ENCODE data around the gene TREM1.
A peak's percentile ranks its signal among the peaks of the same experiment; 100 is the strongest.

The TREM1 gene

GRCh38 chr6:41294214-41294872 lies 7.9 kb upstream of the TREM1 start:
- DNase-seq = peak; percentile 19

- DNase-seq = no peak
These were observed 5.2 kb upstream of the TREM1 start for GRCh38 chr6:41291717-41292116.

DNA sequence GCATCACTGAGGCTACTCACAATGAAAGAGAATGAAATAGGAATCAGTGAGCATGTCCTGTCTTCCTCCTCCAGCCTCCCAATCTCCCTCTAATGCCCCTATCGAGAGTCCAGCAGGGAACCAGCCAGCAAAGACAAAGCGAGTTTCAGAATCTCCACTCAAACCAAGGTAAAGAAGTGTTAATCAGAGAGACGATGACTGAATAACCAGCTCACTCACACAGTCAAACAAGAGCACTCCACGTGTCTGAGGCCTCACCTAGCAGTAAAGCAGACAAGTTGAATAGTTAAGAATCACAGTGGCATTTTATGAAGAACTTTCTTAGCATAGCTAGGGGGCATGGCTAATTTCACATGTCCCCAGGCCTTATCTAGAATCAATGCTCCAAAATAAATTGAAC lies 3.3 kb upstream of the TREM1 start:
- no peak for DNase-seq

- no peak for DNase-seq
These were observed 2.3 kb upstream of the TREM1 start for GRCh38 chr6:41288754-41289129.

GRCh38 chr6:41288030-41288753 lies 1.7 kb upstream of the TREM1 start:
- peak; percentile 98 for DNase-seq

DNA sequence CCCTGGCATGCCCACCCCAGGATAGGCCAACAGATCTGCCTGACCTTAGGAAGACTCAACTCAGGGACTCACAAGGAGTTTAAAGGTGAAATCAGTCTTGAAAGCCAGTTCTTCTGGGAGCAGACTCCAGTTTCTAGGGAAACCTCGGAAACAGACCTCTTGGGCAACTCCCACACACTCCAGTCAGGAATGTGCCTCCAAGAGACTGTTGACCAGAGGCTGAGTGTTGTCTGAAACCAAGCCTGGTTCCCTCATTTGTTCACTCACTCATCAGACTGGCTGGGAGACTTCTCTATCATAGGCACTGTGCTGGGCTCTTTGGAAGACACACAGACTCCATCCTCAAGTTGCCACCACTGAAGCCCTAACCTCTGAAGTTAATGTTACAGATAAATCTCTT lies 1.8 kb downstream of the TREM1 start:
- no peak for DNase-seq

DNA sequence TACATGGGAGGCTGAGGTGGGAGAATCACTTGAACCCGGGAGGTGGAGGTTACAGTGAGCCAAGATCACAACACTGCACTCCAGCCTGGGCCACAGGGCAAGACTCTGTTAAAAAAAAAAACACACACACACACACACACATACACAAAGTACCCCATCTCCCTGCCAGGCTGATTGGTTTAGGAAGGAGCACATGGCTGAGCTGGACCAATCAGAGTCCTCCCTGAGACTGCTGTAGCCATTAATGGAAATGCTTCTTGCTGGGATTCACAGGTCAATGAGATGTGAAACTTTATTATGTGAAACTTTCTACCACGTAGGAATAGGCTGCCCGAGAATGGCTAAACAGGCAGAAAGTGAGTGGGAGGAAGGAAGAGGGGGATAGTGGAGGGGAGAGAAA lies 2.9 kb downstream of the TREM1 start:
- no peak for DNase-seq

DNA sequence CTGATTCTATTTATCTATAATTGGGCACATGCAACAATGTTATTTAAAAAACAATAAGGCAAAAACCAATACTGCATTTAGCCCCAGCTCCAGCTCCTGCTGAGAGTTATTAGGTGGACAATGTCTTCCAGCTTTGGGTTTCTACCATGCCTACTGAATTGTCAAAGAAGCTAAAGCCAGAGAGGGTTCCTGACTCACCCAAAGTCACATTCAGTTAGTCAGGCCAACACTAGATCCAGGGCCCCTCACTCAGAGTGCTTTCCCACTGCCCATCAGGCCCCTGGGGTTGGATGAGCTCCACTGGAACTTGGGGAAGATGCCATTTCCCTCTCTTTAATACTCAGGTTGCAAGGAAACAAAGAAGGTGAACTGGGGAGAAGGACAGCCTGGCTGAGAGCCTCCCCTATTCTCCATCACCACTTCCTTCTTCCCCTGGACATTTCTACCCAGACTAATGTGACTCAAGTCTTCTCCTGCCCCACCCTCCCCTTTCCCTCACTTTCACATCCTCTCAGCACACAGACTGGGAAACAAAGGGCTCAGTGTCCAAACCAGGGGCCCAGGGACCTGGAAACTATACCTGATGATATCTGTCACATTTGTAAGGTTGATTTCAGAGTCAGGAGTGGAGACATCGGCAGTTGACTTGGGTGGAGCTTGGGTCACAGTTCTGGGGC lies 6.0 kb downstream of the TREM1 start:
- no peak for DNase-seq

GRCh38 chr6:41278699-41279405 lies 7.6 kb downstream of the TREM1 start:
- DNase-seq = peak; percentile 92

DNA sequence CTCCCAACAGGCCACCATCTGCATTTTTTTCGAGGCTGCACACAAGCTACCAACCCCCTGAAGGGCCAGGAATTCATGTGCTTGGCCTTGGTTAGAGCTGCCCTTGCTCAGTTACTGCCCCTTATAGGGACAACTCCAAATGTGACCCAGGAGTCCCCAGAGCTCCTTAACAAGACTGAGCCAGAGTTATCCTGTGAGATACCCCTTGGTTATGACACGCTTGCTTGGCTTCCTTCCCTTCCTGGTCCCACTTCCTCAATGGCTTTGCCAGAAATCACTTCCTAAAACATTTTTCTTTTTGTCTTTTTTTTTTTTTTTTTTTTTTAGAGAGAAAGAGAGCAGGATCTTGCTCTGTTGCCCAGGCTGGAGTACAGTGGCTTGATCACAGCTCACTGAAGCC lies 8.9 kb downstream of the TREM1 start:
- no peak for DNase-seq

DNA sequence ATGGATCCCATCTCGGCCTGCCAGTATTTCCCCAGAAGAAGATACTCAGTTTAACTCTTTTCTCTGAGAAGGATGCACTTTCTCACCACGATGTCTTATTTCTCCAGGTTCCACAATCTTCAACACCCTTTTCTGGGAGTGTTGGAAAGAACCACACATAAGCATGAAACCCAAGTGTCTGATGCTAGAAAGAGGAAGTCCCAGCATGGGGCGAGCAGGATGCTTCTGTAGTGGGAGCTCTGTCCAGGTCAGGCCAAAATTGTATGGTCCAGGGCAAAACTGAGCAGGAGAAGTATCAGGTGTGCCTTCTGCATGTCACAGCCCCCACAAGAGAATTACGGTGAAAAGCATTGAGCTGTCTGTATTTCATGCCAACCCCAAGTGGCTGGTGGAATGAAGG lies 11.0 kb downstream of the TREM1 start:
- DNase-seq = no peak

- DNase-seq = no peak
These were observed 12.2 kb downstream of the TREM1 start for GRCh38 chr6:41274256-41274655.

DNA sequence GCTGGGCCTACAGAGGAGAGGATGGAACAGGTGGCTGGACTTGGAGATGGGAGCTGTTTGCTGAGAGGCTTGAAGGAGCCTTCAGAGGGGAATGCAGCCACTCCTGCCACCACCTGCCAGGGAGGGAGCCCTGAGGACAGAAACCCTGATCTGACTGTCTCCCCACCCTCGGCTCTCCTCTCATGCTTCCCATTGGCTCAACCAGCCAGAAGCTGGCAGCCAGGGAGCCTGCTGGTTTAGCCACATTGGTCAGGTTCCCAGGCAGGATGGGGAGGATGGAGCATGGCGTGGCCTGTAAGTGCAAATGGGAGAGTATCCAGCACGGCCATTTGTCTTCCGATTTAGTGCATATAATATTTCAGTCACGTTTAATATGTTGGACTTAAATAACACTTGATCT lies 12.8 kb downstream of the TREM1 start:
- DNase-seq = peak; percentile 15

- DNase-seq = no peak
These were observed 13.8 kb downstream of the TREM1 start for GRCh38 chr6:41272591-41273240.

GRCh38 chr6:41271901-41272395 lies 14.5 kb downstream of the TREM1 start:
- no peak for DNase-seq

- no peak for DNase-seq
These were observed 16.8 kb downstream of the TREM1 start for GRCh38 chr6:41269716-41270115.

DNA sequence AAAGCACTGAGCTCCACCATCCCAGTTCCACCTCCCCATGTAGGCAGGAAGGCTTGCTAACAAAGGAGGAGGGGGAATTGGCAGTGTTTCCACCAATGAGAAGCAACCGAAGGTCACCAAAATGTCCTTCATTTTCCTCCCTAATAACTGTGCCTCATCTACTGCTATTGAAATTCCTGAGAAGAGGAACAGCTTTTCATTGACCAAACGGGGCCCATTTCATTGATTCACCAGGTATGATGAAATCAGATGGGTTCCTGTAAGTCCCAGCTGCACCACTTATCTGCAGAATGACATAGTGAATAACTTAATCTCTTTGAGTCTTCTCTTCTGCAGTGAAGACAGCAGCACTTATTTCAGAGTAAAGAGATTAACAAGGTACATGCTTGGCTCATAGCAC lies 17.3 kb downstream of the TREM1 start:
- no peak for DNase-seq

DNA sequence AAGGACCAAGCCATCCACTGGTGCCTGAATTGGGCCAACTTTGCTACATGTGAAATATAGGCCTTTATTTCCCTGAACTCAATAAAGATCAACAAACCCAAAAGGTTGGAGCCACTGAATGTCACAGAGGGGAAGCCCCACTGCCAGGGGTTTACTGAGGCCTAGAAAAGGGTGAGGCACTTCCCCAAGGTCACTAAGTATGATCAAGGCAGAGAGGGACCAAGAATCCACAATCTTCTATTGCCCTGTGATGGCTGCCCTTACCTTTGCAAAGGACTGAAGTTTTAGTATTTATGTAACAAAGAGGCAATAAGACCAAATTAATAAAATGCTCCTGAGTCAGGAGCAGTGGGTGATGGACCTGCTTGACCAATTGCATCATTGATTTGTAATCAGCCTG lies 18.0 kb downstream of the TREM1 start:
- DNase-seq = no peak

DNA sequence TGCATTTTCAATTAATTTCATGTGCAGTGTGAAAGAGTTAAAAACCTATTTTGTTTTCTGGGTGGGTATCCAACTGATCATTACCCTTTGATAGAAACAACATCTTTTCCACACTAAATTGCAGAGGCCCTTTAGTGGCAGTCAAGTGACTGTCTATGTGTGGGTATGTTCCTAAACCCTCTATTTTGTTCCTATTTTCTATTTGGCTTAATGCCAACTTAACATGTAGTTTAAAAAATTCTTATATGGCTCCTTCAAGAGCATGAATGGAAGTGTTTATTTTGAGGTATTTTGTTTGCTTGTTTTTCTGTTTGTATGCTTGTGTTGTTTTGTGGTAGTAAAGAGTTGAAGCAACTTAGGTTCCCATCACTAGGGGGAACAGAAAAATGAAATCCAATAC lies 19.9 kb downstream of the TREM1 start:
- DNase-seq = no peak

- no peak for DNase-seq
These were observed 23.2 kb downstream of the TREM1 start for GRCh38 chr6:41263267-41263666.

- DNase-seq = no peak
These were observed 24.1 kb downstream of the TREM1 start for GRCh38 chr6:41262401-41262800.

DNA sequence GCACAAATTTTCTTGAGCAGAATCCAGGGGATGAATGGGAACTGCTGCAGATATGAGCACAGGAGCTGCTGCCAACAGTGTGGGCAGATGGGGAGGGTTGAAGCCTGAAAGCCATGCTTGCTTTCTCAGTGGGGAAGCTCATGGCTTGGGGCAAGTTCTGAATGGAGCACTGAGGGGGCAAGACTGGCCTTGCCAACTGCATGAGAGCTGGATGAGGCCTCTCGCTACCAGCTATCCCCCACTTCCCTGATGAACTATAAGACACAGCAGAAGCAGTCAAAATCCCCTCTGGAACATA lies 28.3 kb downstream of the TREM1 start:
- peak; percentile 52 for DNase-seq

Measured in NCI-H146 (cell line).